KG1 (cell line): ENCODE results near the gene IFNA8.
"Not testable (repeated sequence)": the region's sequence is repeated elsewhere in the genome, so short reads cannot be mapped to it uniquely, and the experiment has no call there.

Source experiments
- DNase-seq: peaks from one replicate; lab custom pipeline; 2025; lab: John Stamatoyannopoulos, UW

The IFNA8 gene

DNA sequence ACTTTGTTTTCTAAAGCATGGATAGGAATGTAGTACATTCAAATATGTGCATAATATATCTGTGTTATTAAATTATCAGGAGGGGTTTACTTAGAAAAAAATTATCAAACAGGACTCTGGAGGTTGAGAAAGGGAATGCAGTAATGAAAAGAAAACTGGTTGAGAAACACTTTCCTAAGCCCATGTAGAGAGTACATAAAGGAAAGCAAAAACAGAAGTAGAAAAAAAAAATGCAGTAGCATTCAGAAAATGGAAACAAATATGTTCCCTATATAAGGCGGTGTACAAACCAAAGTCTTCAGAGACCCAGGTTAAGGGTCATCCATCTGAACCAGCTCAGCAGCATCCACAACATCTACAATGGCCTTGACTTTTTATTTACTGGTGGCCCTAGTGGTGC, at the start of gene IFNA8:
IFNA8 (plus strand) TSS at position 301 of the 400 bp plus-strand sequence; CDS start at position 361, 60 bp downstream.
- no peak for DNase-seq

- no peak for DNase-seq
Measured at GRCh38 chr9:21362287-21362686, 46.6 kb upstream of the IFNA8 start.

- DNase-seq, result not testable (repeated sequence)
Measured at GRCh38 chr9:21367169-21367568, 41.7 kb upstream of the IFNA8 start.

GRCh38 chr9:21367957-21368356, 41.0 kb upstream of the IFNA8 start, which contains the start of gene IFNA13:
IFNA13 (minus strand) TSS chr9:21368057; CDS start chr9:21368010, 47 bp downstream.
- no peak for DNase-seq

DNA sequence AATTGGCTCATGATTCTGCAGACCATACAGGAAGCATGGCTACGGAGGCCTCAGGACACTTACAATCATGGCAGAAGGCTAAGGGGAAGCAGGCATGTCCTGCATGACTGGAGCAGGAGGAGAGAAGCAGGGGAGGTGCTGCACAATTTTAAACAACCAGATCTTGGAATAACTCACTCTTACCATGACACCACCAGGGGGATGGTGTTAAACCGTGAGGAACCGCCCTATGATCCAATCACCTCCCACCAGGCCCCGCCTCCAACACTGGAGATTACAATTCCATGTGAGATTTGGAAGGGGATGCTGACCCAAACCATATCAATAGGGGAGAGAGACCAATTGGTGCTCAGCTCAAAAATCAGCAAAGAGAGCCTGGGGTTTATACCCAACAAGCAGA, 37.5 kb upstream of the IFNA8 start:
- DNase-seq, result not testable (repeated sequence)

DNA sequence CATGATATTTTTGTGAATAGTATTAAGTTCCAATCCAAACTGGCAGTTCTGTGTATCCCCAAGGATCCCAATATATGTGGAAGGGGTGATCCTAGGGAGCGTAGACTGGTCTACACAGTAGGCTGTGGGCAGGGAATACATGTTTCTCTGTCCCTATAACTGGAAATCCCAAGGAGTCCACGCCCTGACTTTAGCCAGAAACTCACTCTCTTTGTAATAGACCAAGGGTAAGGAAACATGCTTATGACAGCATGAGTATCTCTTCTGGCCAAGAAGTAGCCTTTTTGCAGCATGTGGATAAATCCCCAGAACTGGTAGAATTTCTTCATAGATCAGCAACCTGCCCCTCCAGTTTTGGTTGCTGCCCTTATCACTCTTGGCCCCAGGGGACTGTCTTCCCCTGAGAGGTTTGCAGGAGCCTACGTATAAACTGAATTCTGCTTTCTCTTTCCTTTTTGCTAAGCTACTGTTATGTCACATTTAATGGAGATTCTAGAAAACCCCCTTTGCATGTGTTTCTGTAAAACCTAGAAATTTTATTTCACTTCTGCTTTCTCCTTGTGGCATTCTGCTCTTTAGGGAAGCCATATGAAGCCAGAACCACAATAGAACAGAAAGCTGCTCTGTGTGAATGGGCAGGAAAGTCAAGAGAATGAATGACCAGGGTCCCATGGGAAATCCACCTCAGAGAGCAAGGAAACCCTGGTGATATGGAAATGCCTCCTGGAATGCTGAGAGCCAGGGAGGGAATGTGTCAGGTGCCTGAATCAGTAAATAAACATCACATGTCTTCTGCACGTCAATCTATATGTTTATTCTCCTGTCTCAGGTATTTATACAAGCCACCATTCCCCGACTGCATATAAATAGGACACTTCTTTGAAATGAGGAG, 27.2 kb upstream of the IFNA8 start:
- no peak for DNase-seq

- no peak for DNase-seq
Measured at GRCh38 chr9:21383627-21384026, 25.3 kb upstream of the IFNA8 start.

GRCh38 chr9:21385131-21385670, 23.7 kb upstream of the IFNA8 start, which contains the start of gene IFNA2:
IFNA2 (minus strand) TSS chr9:21385398; CDS start chr9:21385329, 69 bp downstream.
- DNase-seq, result no peak

GRCh38 chr9:21392270-21392669, 16.6 kb upstream of the IFNA8 start:
- no peak for DNase-seq

GRCh38 chr9:21395778-21396717, 12.9 kb upstream of the IFNA8 start:
- DNase-seq, result peak; percentile 41

DNA sequence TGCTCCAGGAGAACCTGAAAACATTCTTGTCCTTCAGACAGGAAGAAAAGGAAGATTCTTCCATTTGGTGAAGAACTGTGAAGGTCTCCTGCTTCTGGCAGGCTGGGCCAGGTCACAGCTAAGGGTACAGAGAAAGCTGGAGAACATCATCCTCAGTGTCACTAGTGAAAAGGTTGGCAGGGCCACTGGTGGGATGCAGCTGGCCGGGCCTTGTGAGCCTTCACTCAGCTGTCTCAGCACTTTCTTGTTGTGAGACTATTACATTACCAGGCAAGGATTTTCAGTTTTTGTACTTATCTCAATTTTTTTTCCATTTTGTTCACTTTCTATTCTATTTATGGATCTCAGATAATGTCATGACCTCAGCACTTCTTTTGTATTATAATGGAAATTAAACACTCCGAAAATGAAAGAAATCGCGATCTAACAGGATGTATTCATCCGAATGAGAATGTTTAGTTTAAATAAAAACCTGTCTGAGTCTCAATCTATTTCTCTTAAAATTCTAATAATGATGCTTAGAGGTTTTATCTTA, 9.9 kb upstream of the IFNA8 start:
- DNase-seq, result no peak

- DNase-seq, result no peak
Measured at GRCh38 chr9:21399956-21400355, 9.0 kb upstream of the IFNA8 start.

DNA sequence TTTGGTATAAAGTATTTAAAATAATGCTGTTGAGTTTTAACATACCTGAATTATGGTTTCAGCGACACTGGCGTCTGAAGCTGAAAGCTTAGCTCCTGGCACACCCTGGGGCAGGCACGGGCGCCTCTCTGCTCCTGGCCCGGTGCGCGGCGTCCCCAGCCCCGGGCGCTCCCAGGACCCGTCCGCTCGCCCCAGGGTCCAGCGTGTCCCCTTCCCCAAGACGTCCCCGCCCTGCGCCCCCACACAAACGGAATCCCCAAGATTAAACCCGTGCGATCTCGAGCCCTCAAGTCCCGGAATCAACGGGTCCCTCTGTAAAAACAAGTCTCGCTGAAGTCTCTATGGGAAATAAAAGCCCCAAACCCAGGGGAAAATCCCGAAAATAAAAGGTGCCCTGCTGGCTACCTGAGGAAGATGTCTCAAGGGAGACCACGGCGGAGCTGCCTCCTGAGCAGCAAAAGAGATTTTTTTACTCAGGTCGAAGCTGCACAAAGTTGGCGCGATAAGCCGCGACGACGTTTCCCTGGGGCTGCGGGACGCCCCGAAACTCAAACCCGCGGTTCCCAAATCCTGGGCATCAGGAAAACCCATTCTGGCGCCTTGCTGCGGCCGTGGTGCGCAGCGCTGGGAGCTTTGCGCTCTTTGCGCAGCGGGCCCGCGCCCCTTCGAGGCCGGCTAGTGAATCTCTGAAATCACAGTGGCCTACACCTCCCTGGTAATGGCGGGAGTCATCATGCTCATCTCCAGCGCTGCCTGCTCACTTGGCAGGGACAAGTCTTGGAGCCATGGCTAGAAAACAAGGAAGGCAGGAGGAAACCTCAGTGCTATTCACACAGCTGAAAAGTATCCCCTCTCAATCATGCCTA, 6.3 kb upstream of the IFNA8 start:
- DNase-seq, result no peak

DNA sequence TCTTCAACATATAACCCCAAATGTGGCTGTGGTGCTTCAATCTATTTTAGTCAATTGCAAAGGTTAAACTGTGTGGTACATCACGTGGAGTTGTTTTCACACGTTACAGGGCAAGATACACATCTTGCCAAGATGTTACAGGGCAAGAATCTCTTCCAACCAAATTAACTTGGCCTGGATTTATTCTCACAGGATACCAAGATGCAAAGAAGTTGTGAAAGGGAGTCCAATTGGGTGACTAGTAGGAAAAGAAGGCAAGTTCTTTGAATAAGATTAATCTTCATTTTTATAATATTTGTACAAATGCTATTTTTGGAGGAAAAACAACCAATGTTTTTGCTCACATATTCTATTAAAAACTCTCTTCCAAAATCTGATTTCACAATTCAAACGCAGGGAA, 4.8 kb upstream of the IFNA8 start:
- DNase-seq, result no peak

DNA sequence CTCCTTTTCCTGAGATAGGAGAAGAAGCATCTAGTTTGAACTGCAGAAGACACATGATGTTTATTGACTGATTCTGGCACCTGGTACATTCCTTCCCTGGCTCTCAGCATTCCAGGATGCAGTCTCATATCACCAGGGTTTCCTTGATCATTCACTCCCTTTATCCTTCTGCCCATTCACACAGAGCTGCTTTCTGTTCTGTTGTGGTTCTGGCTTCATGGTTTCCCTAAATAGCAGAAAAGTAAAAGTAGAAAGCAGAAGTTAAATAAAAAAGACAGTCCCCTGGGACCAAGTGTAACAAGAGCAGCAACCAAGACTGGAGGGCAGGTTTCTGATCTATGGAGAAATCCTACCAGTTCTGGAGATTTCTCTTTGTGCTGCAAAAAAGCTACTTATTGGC, 3.2 kb downstream of the IFNA8 start:
- DNase-seq, result no peak

GRCh38 chr9:21413151-21413550, 4.2 kb downstream of the IFNA8 start:
- no peak for DNase-seq

- no peak for DNase-seq
Measured at GRCh38 chr9:21413624-21414023, 4.7 kb downstream of the IFNA8 start.

DNA sequence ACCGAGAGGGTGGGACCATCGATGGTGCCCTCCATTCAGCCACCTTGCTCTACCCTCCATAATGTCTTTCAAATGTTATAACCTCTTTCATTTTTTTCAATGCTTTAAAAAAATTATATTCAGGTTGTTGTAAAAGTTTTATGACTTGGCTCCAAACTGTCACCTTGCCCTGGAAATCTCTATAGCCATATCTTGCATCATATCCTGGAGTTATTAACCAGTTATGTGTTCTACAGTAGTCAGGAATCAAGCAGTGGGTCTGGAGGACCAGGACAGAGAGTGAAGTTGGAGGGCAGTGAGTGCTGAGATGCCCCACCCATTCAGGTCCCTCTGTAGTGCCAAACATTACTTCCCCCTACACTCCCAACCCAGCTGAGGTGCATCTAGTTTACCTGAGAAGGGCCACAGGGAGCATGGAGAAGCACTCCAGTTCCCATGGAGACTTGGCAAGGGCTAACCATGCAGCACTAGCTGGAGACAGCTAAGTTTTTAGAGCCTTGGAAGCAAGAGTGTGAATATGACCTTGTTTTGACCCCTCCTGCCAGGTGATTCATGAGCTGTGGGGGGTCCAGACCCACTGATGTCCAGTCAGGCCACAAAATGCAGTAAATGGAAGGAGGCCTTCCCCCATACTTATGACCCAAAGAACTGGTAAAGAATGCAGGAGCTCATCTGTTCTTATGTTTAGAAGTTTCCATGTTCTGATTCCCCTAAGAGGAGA, 5.5 kb downstream of the IFNA8 start:
- no peak for DNase-seq

DNA sequence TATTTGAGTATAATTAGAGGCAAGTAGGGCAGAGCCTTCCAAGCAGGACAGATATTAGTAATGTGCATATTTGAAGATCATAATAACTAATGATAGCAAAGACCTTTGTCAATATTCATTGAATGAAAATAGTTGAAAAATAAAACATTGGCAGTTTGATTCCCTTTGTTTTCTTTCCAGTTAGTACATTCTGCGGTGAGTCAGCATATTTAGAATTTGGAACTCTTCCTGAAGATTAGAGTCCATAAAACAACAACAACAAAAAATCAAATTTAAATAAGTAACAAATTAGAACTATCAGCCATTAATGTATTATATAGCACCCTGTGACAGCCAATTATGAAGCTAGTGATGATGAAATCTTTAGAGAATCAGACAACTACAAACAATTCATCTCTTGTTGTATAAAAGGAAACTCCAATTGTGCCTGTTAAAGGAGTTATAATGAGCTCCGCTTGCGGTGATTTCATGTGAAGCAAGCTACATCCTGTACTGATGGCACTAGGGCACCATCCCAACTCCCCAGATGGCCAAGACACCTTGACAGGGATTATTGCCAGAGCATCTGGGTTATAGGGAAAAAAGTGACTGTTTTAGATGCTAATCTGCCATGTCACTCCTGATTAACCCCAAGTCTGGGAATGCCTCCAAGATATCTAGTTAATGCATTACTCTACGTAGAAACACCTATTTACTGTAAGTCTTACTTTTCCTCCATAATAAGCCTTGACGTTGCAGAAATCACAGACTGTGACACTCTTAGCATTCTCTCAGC, 6.8 kb downstream of the IFNA8 start:
- DNase-seq, result no peak

- DNase-seq, result no peak
Measured at GRCh38 chr9:21428235-21428634, 19.3 kb downstream of the IFNA8 start.
